Mesendoderm (in vitro differentiated cells): ENCODE data around the gene BNC1.

Experiments used
- DNase-seq: peaks from one replicate; pipeline ENCODE4 v3.0.0; 2013
- H2AK5ac ChIP-seq: 2 replicates; pipeline ENCODE4 v1.6.1; 2013; ENCODE audit warnings: low read length, inconsistent platforms
- H2BK120ac ChIP-seq: 2 replicates; pipeline ENCODE4 v1.6.1; 2013; ENCODE audit warnings: low read depth, mild to moderate bottlenecking, low read length, moderate library complexity, mixed read lengths
- H2BK15ac ChIP-seq: replicated peaks from 2 replicates; pipeline ENCODE4 v1.6.1; 2013; ENCODE audit warnings: low read depth, mild to moderate bottlenecking, moderate library complexity
- H2BK5ac ChIP-seq: 2 replicates; pipeline ENCODE4 v1.6.1; 2013; ENCODE audit warnings: low read length, inconsistent platforms
- H3K18ac ChIP-seq: 2 replicates; pipeline ENCODE4 v1.6.1; 2013; ENCODE audit warnings: mild to moderate bottlenecking, low read length, mixed read lengths
- H3K23ac ChIP-seq: one replicate; pipeline ENCODE4 v1.6.1; 2013; ENCODE audit warnings: low read length
- H3K27ac ChIP-seq: 2 replicates; pipeline ENCODE4 v1.5.1; 2013; ENCODE audit warnings: low read depth, mild to moderate bottlenecking, inconsistent platforms, low read length, moderate library complexity
- H3K27me3 ChIP-seq: 2 replicates; pipeline ENCODE4 v1.6.1; 2013; ENCODE audit warnings: low read length, control low read depth, mild to moderate bottlenecking, inconsistent platforms; ENCODE audit not compliant: insufficient read depth, poor library complexity
- H3K36me3 ChIP-seq: 2 replicates; pipeline ENCODE4 v1.6.1; 2013; ENCODE audit warnings: low read length, inconsistent platforms; ENCODE audit not compliant: control insufficient read depth, insufficient read depth
- H3K4ac ChIP-seq: one replicate; pipeline ENCODE4 v1.6.1; 2013; ENCODE audit warnings: low read depth, mild to moderate bottlenecking, low read length, moderate library complexity
- H3K4me1 ChIP-seq: 2 replicates; pipeline ENCODE4 v1.6.1; 2013; ENCODE audit warnings: low read depth, low read length, inconsistent platforms; ENCODE audit not compliant: control insufficient read depth
- H3K4me2 ChIP-seq: 2 replicates; pipeline ENCODE4 v1.6.1; 2013; ENCODE audit warnings: low read length
- H3K4me3 ChIP-seq: 2 replicates; pipeline ENCODE4 v1.5.1; 2013; ENCODE audit warnings: mild to moderate bottlenecking, low read length
- H3K56ac ChIP-seq: one replicate; pipeline ENCODE4 v1.6.1; 2013; ENCODE audit warnings: low read length
- H3K79me1 ChIP-seq: 2 replicates; pipeline ENCODE4 v1.6.1; 2013; ENCODE audit warnings: low read length, inconsistent platforms
- H3K79me2 ChIP-seq: 2 replicates; pipeline ENCODE4 v1.6.1; 2013; ENCODE audit warnings: mild to moderate bottlenecking, low read length; ENCODE audit not compliant: control insufficient read depth, insufficient read depth
- H3K9ac ChIP-seq: 2 replicates; pipeline ENCODE4 v1.6.1; 2013; ENCODE audit warnings: low read length, inconsistent platforms
- H4K5ac ChIP-seq: one replicate; pipeline ENCODE4 v1.6.1; 2013; ENCODE audit warnings: low read length
- H4K8ac ChIP-seq: one replicate; pipeline ENCODE4 v1.6.1; 2013; ENCODE audit warnings: low read depth, mild to moderate bottlenecking, control low read depth, low read length, moderate library complexity
- WGBS: extraction: QIAGEN DNeasy Blood & Tissue Kit; methylation state at CpG from one replicate; pipeline ENCODE4 v1.1.7; 2013; ENCODE audit warnings: low lambda C conversion rate, missing lambda C conversion rate; ENCODE audit not compliant: insufficient coverage; ENCODE audit errors: extremely low coverage; 5-methylcytosine and 5-hydroxymethylcytosine counted together

The BNC1 gene

GRCh38 chr15:83278191-83278590 is 6.3 kb downstream of the BNC1 start:
- peak; percentile 28 for DNase-seq
- Histone ChIP-seq H2BK15ac (no peak overlapping the region), H3K4me2 (no peak overlapping the region), H3K4ac (no peak overlapping the region), H3K79me1 (no peaks in the 10 kb centered on the region), H2BK120ac (no peak overlapping the region), H2AK5ac (no peak overlapping the region), H4K5ac (no peak overlapping the region), H3K4me3 (no peak overlapping the region), H3K56ac (no peak overlapping the region), H3K9ac (no peak overlapping the region), H3K4me1 (no peaks in the 10 kb centered on the region), H3K23ac (no peak overlapping the region), H3K27me3 (peaks cover 8% of the 10 kb centered on the region), H3K36me3 (no peaks in the 10 kb centered on the region), H3K79me2 (no peaks in the 10 kb centered on the region), H3K27ac (no peak overlapping the region), H2BK5ac (no peak overlapping the region), H3K18ac (no peak overlapping the region), H4K8ac (no peak overlapping the region)

GRCh38 chr15:83276661-83277060 is 7.8 kb downstream of the BNC1 start:
- Histone ChIP-seq H4K8ac (no peak overlapping the region), H3K27ac (no peak overlapping the region)
- WGBS: no CpG with 5 or more reads among the region's 5 CpGs

GRCh38 chr15:83275412-83275811 is 9.1 kb downstream of the BNC1 start:
- no peaks in the 10 kb centered on the region for H3K79me1 ChIP-seq
- no peak overlapping the region for H3K56ac ChIP-seq
- no peak overlapping the region for H3K4me3 ChIP-seq
- H3K23ac ChIP-seq: no peak overlapping the region
- no peak overlapping the region for H2BK120ac ChIP-seq
- no peak overlapping the region for H3K4ac ChIP-seq
- no peaks in the 10 kb centered on the region for H3K79me2 ChIP-seq
- H3K9ac ChIP-seq: no peak overlapping the region
- H4K5ac ChIP-seq: no peak overlapping the region
- no peaks in the 10 kb centered on the region for H3K36me3 ChIP-seq
- no peaks in the 10 kb centered on the region for H3K4me1 ChIP-seq
- no peak overlapping the region for H2BK5ac ChIP-seq
- H2BK15ac ChIP-seq: no peak overlapping the region
- no peak overlapping the region for H3K27ac ChIP-seq
- no peak overlapping the region for H4K8ac ChIP-seq
- no peak overlapping the region for H3K4me2 ChIP-seq
- H2AK5ac ChIP-seq: no peak overlapping the region
- no CpG with 5 or more reads among the region's 3 CpGs for WGBS
- H3K18ac ChIP-seq: no peak overlapping the region
- DNase-seq: peak; percentile 17
- peaks cover 2% of the 10 kb centered on the region for H3K27me3 ChIP-seq

More at GRCh38 chr15:83276661-83277060, 7.8 kb downstream of the BNC1 start:
- no peak overlapping the region for H2AK5ac ChIP-seq
- H2BK15ac ChIP-seq: no peak overlapping the region
- peaks cover 3% of the 10 kb centered on the region for H3K27me3 ChIP-seq
- H4K5ac ChIP-seq: no peak overlapping the region
- no peaks in the 10 kb centered on the region for H3K4me1 ChIP-seq
- no peak overlapping the region for H3K9ac ChIP-seq
- no peak overlapping the region for H3K23ac ChIP-seq
- no peak overlapping the region for H3K18ac ChIP-seq
- no peak overlapping the region for H3K4me2 ChIP-seq
- H3K79me2 ChIP-seq: no peaks in the 10 kb centered on the region
- H2BK5ac ChIP-seq: no peak overlapping the region
- DNase-seq: no peak
- no peaks in the 10 kb centered on the region for H3K36me3 ChIP-seq
- H3K4me3 ChIP-seq: no peak overlapping the region
- no peak overlapping the region for H2BK120ac ChIP-seq
- no peak overlapping the region for H3K56ac ChIP-seq
- no peak overlapping the region for H3K4ac ChIP-seq
- H3K79me1 ChIP-seq: no peaks in the 10 kb centered on the region

- Histone ChIP-seq H3K18ac (no peak overlapping the region), H3K56ac (no peak overlapping the region), H3K4me3 (no peak overlapping the region), H3K79me1 (no peaks in the 10 kb centered on the region), H3K4ac (no peak overlapping the region), H3K4me2 (no peak overlapping the region), H3K36me3 (no peaks in the 10 kb centered on the region), H2BK5ac (no peak overlapping the region), H3K27ac (no peak overlapping the region), H3K23ac (no peak overlapping the region), H3K27me3 (no peaks in the 10 kb centered on the region), H4K8ac (no peak overlapping the region), H2BK120ac (no peak overlapping the region), H2AK5ac (no peak overlapping the region), H3K79me2 (no peaks in the 10 kb centered on the region), H3K4me1 (no peaks in the 10 kb centered on the region), H4K5ac (no peak overlapping the region), H3K9ac (no peak overlapping the region), H2BK15ac (no peak overlapping the region)
- DNase-seq: no peak
- WGBS: no CpG with 5 or more reads among the region's 1 CpG
Observed at GRCh38 chr15:83270176-83270575, 14.3 kb downstream of the BNC1 start.

GRCh38 chr15:83268147-83268546 is 16.3 kb downstream of the BNC1 start:
- no peaks in the 10 kb centered on the region for H3K4me1 ChIP-seq
- WGBS: no CpG with 5 or more reads among the region's 4 CpGs
- no peak overlapping the region for H3K4me2 ChIP-seq
- no peak for DNase-seq
- no peak overlapping the region for H3K4me3 ChIP-seq
- no peak overlapping the region for H4K8ac ChIP-seq
- H4K5ac ChIP-seq: no peak overlapping the region
- H2BK5ac ChIP-seq: no peak overlapping the region
- no peaks in the 10 kb centered on the region for H3K79me2 ChIP-seq
- no peak overlapping the region for H3K4ac ChIP-seq
- H3K79me1 ChIP-seq: no peaks in the 10 kb centered on the region
- H2BK120ac ChIP-seq: no peak overlapping the region
- H2AK5ac ChIP-seq: no peak overlapping the region
- H3K36me3 ChIP-seq: no peaks in the 10 kb centered on the region
- H3K56ac ChIP-seq: no peak overlapping the region
- no peak overlapping the region for H2BK15ac ChIP-seq
- no peak overlapping the region for H3K27ac ChIP-seq
- no peak overlapping the region for H3K18ac ChIP-seq
- no peaks in the 10 kb centered on the region for H3K27me3 ChIP-seq
- H3K23ac ChIP-seq: no peak overlapping the region
- H3K9ac ChIP-seq: no peak overlapping the region

GRCh38 chr15:83262594-83263315 is 21.7 kb downstream of the BNC1 start:
- no peak overlapping the region for H3K4me3 ChIP-seq
- H3K23ac ChIP-seq: no peak overlapping the region
- no peaks in the 10 kb centered on the region for H3K79me1 ChIP-seq
- H2BK5ac ChIP-seq: no peak overlapping the region
- no peak overlapping the region for H2AK5ac ChIP-seq
- no peak overlapping the region for H4K8ac ChIP-seq
- H3K18ac ChIP-seq: no peak overlapping the region
- H2BK15ac ChIP-seq: no peak overlapping the region
- no peak overlapping the region for H4K5ac ChIP-seq
- H3K56ac ChIP-seq: no peak overlapping the region
- H3K4ac ChIP-seq: no peak overlapping the region
- no peaks in the 10 kb centered on the region for H3K4me1 ChIP-seq
- no CpG with 5 or more reads among the region's 7 CpGs for WGBS
- no peak for DNase-seq
- no peaks in the 10 kb centered on the region for H3K79me2 ChIP-seq
- no peak overlapping the region for H2BK120ac ChIP-seq
- H3K36me3 ChIP-seq: no peaks in the 10 kb centered on the region
- H3K4me2 ChIP-seq: no peak overlapping the region
- H3K27me3 ChIP-seq: no peaks in the 10 kb centered on the region
- no peak overlapping the region for H3K9ac ChIP-seq
- no peak overlapping the region for H3K27ac ChIP-seq
